Ovary (tissue), 9 donors: ENCODE results near the gene FAM107B. TPM values are rescaled to one million over a fixed set of nuclear protein-coding genes. Genes with fewer than 3 reads are reported as not detected.

ENCODE experiments used
- DNase-seq, 5 donors: peaks; one replicate each; pipeline ENCODE4 v3.0.0-alpha.2; 2019 to 2020
- H3K27ac ChIP-seq, 2 donors: fragments of 200-600 bp; one replicate each; pipeline versions ENCODE4 v1.5.1 to v1.8.0; 2019 to 2022
- H3K27me3 ChIP-seq: fragments of 200-600 bp; one replicate; pipeline ENCODE4 v1.8.0; 2022
- H3K36me3 ChIP-seq: fragments of 200-600 bp; sonication (generic); one replicate; pipeline ENCODE4 v1.5.1; 2019
- H3K4me1 ChIP-seq: one replicate; pipeline ENCODE4 v1.8.1; 2013; ENCODE audit warnings: mild to moderate bottlenecking, moderate library complexity; ENCODE audit not compliant: insufficient read depth
- H3K4me3 ChIP-seq: fragments of 200-600 bp; sonication (generic); one replicate; pipeline ENCODE4 v1.5.1; 2017
- H3K9me3 ChIP-seq, 2 donors: fragments of 200-600 bp in 1 of 2; sonication (generic) in 1 of 2; one replicate each; pipeline versions ENCODE4 v1.5.1 to v1.8.1; 2013 to 2019; ENCODE audit warnings: mild to moderate bottlenecking in 1 of 2, moderate library complexity in 1 of 2
- EP300 ChIP-seq: sonication (generic); formaldehyde crosslinking; IDR thresholded peaks from one replicate; pipeline ENCODE4 v1.6.1; 2017; ENCODE audit warnings: antibody characterized with exemption
- POLR2A ChIP-seq: fragments of 450-650 bp; IDR thresholded peaks from one replicate; pipeline ENCODE4 v1.6.1; 2017; ENCODE audit warnings: antibody characterized with exemption, mild to moderate bottlenecking, moderate library complexity
- WGBS, 3 donors: extraction: QIAGEN DNeasy Blood & Tissue Kit in 1 of 3; methylation state at CpG; one replicate each; pipeline versions ENCODE4 v1.1.5 to v1.1.7; 2013 to 2017; 5-methylcytosine and 5-hydroxymethylcytosine counted together
- intact Hi-C, 4 donors: fragments of 100-400 bp; cut with DNase I; formaldehyde crosslinking; loops; one replicate each; pipeline versions ENCODE4 v1.11.0 to v1.15.1; 2022 to 2023
- polyA plus RNA-seq, 2 donors: library from polyadenylated mRNA; stranded (reverse); fragments of 200-250 nt in 1 of 2; fragments of 350-450 nt in 1 of 2; fragmentation: Illumina TruSeq in 1 of 2; extraction: RNeasy Lipid Tissue Mini Kit (QIAGEN cat#74804) in 1 of 2; gene quantifications; one replicate each; pipeline ENCODE4 v1.2.3, GENCODE V29; 2013 to 2014
- total RNA-seq, 7 donors: library from RNA; depleted of rRNA in 2 of 7; stranded (reverse); fragments of >200 nt in 2 of 7; fragmentation: NEBNext Ultra II Directional in 3 of 7; extraction: Animal tissue kit (Norgen Biotek cat#: 25700) in 3 of 7; gene quantifications; one replicate each; pipeline versions ENCODE4 v1.1.0 to v1.2.4, GENCODE V29; 2016 to 2023
- TF ChIP-seq, protein P1 (sequence below), 3 donors: fragments of 450-650 bp in 2 of 3; fragments of 200-600 bp in 1 of 3; IDR thresholded peaks; one replicate each; pipeline versions ENCODE4 v1.5.1 to v1.8.0; 2016 to 2022; ENCODE audit warnings: antibody characterized with exemption in 3 of 3, mild to moderate bottlenecking in 1 of 3
- donor health status: DM: no; HTN: no; CAD: no; lungs with moderate emphysema.
- donor health status: DM: no; HTN: no; CAD: no.
- donor health status: Bipolar disorder and iron deficiency.
- donor health status: DM: yes; HTN: yes; CAD: no.
- donor health status: DM: no; HTN: no; CAD: no.
- donor health status: DM: yes; HTN: yes; CAD: no.

FAM107B gene
- total and polyA plus RNA-seq, 9 donors = 6.0 to 26.6 (median 15.0) TPM

DNA sequence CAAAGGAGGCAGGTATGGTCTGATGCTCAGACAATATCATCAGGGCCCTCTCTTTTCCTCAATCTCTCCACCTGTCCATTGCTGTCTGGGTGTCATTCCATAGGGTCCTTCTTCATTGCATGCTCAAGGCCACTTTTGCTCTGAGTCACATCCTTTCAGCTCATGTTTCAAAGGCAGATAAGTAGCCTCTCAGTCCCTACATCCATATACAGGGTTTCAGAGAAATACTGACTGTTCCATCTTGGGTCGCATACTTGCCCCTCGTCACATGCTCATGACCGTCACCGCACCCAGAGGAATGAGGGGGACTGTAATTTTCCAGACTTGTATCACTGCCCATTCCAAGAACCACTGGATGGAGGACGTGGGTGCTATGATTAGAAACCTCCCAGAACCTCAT, 93.4 kb downstream of the FAM107B start:
- no peaks in the 10 kb centered on the region for H3K9me3 ChIP-seq
- intact Hi-C loops = no loop called here
- DNase-seq = no peak
- no peak overlapping the region for H3K27ac ChIP-seq
- no peaks in the 10 kb centered on the region for H3K4me1 ChIP-seq
- no peaks in the 10 kb centered on the region for H3K27me3 ChIP-seq
- H3K36me3 ChIP-seq = no peaks in the 10 kb centered on the region
- TF ChIP-seq EP300 (no peak), POLR2A (no peak)
- TF ChIP-seq, protein P1, sequence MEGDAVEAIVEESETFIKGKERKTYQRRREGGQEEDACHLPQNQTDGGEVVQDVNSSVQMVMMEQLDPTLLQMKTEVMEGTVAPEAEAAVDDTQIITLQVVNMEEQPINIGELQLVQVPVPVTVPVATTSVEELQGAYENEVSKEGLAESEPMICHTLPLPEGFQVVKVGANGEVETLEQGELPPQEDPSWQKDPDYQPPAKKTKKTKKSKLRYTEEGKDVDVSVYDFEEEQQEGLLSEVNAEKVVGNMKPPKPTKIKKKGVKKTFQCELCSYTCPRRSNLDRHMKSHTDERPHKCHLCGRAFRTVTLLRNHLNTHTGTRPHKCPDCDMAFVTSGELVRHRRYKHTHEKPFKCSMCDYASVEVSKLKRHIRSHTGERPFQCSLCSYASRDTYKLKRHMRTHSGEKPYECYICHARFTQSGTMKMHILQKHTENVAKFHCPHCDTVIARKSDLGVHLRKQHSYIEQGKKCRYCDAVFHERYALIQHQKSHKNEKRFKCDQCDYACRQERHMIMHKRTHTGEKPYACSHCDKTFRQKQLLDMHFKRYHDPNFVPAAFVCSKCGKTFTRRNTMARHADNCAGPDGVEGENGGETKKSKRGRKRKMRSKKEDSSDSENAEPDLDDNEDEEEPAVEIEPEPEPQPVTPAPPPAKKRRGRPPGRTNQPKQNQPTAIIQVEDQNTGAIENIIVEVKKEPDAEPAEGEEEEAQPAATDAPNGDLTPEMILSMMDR (IDR thresholded peaks at IDR 0.05) = no peak
- 86 to 87% (median 87%) methylated on average over 5 of the region's 5 CpGs for WGBS, 3 donors
- H3K4me3 ChIP-seq = no peak overlapping the region

DNA sequence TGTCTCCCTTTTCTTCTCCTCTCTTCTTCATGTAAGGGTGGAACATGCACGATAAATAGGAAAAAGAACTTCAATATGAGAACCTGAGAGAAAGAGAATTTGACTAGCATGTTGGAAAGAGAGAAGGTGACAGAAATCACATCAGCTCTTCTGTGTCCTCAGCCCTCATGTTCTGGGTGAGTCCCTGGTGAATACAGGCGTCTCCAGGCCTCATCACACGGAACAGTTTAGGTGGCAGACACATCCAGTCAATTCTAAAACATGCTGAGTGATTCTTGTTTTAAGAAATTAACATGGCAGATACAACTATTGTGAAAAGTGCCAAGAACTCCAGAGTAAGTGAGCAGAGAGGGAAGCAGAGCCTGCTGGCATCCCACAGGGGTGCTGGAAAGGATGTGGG, 96.1 kb downstream of the FAM107B start:
- no peak overlapping the region for H3K27ac ChIP-seq
- DNase-seq = no peak
- H3K9me3 ChIP-seq = no peaks in the 10 kb centered on the region
- intact Hi-C loops = no loop called here
- WGBS, 3 donors = 87 to 93% (median 88%) methylated on average over 3 of the region's 3 CpGs
- no peaks in the 10 kb centered on the region for H3K36me3 ChIP-seq
- H3K4me1 ChIP-seq = no peaks in the 10 kb centered on the region
- TF ChIP-seq EP300 (no peak), POLR2A (no peak)
- TF ChIP-seq, protein P1 (IDR thresholded peaks at IDR 0.05) = no peak
- H3K4me3 ChIP-seq = no peak overlapping the region
- no peaks in the 10 kb centered on the region for H3K27me3 ChIP-seq

DNA sequence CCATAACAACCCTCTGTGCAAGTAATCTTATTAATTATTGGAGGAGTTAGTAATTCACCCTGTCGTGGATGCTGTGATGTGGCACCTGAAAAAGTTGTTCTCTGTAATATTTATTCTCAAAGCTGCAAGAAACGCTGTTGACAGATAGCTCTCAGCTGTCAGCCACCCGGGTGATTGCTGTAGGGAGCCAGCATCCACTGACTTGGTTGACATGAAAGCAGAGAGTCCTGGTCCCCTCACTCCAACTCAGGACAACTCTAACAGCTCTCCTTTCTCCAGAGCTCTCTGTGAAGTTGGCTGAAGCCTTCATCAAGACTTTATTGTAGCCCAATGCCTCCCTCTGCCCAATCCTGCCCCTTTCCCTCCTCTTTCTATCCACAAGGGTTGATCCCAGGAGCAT, 98.0 kb downstream of the FAM107B start:
- H3K27ac ChIP-seq = no peak overlapping the region
- TF ChIP-seq POLR2A (no peak), EP300 (no peak)
- TF ChIP-seq, protein P1 (IDR thresholded peaks at IDR 0.05) = no peak
- no peaks in the 10 kb centered on the region for H3K9me3 ChIP-seq
- H3K4me1 ChIP-seq = no peaks in the 10 kb centered on the region
- H3K4me3 ChIP-seq = no peak overlapping the region
- intact Hi-C loops = no loop called here
- DNase-seq = no peak
- H3K27me3 ChIP-seq = no peaks in the 10 kb centered on the region
- WGBS, 3 donors = 64 to 75% (median 68%) methylated on average over 3 of the region's 3 CpGs
- H3K36me3 ChIP-seq = no peaks in the 10 kb centered on the region

DNA sequence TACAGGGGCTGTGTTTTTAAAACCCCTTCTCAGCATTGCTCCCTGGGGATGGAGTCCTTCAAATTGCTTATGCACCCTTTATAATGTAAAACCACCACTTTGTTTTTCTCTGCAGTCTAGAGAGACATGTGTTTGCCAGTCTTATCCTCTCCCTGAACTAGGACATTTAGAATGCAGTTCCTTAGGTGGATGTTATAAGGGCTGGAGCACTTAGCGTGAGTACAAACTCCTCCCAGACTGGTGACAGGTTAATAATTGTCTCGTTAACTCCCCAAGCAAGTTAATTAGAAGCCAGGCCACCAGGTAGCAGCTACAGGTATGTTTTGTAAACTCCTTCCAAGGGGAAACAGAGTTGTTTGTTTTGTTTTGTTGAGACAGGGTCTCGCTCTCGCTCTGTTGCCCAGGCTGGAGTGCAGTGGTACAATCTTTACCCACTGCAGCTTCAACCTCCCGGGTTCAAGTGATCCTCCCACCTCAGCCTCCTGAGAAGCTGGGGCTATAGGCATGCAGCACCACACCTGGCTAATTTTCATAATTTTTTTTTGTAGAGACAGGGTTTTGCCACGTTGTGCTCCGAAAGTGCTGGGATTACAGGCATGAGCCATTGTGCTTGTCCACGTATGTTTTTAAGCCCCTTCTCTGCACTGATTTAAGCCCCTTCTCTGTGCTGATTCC, 100.2 kb downstream of the FAM107B start:
- no peaks in the 10 kb centered on the region for H3K4me1 ChIP-seq
- H3K27ac ChIP-seq = no peak overlapping the region
- DNase-seq = no peak
- H3K36me3 ChIP-seq = no peaks in the 10 kb centered on the region
- intact Hi-C loops = no loop called here
- TF ChIP-seq EP300 = no peak
- TF ChIP-seq POLR2A = no peak
- TF ChIP-seq, protein P1 (IDR thresholded peaks at IDR 0.05) = no peak
- no peaks in the 10 kb centered on the region for H3K9me3 ChIP-seq
- 80 to 90% (median 81%) methylated on average over 8 of the region's 8 CpGs for WGBS, 3 donors
- no peaks in the 10 kb centered on the region for H3K27me3 ChIP-seq
- H3K4me3 ChIP-seq = no peak overlapping the region
